Neural crest cell (in vitro differentiated cells): ENCODE measurements around the gene LRMDA. TPM values are rescaled to one million over a fixed set of nuclear protein-coding genes. Genes with fewer than 3 reads are reported as not detected.

Experiments
- DNase-seq: peaks from one replicate; pipeline ENCODE4 v3.0.0; 2021; ENCODE audit warnings: low read depth, mixed read lengths, low spot score
- H3K27ac Mint-ChIP-seq: one replicate; pipeline ENCODE4 v1.8.0; 2021; ENCODE audit warnings: mild to moderate bottlenecking, mixed read lengths; ENCODE audit not compliant: unreplicated experiment
- H3K27me3 Mint-ChIP-seq: 2 replicates; pipeline ENCODE4 v1.8.0; 2021; ENCODE audit warnings: low read depth, mild to moderate bottlenecking, mixed read lengths
- H3K36me3 Mint-ChIP-seq: 2 replicates; pipeline ENCODE4 v1.8.0; 2021; ENCODE audit warnings: low read depth, mild to moderate bottlenecking, mixed read lengths
- H3K4me1 Mint-ChIP-seq: 2 replicates; pipeline ENCODE4 v1.8.0; 2021; ENCODE audit warnings: mixed read lengths
- H3K4me3 Mint-ChIP-seq: one replicate; pipeline ENCODE4 v1.8.0; 2021; ENCODE audit warnings: mild to moderate bottlenecking, mixed read lengths
- H3K9me3 Mint-ChIP-seq: 2 replicates; pipeline ENCODE4 v1.8.0; 2021; ENCODE audit warnings: mixed read lengths
- CTCF ChIP-seq: fragments of 200-600 bp; sonication (generic); conservative IDR thresholded peaks from 2 replicates; pipeline ENCODE4 v1.5.0; 2021; ENCODE audit warnings: antibody characterized with exemption, mild to moderate bottlenecking
- total RNA-seq: library from RNA; stranded (reverse); gene quantifications from 2 replicates; pipeline ENCODE4 v1.2.1, GENCODE V29; 2021

The LRMDA gene
- total RNA-seq, 1 donor from 2014 or later, result 3.1 TPM

DNA sequence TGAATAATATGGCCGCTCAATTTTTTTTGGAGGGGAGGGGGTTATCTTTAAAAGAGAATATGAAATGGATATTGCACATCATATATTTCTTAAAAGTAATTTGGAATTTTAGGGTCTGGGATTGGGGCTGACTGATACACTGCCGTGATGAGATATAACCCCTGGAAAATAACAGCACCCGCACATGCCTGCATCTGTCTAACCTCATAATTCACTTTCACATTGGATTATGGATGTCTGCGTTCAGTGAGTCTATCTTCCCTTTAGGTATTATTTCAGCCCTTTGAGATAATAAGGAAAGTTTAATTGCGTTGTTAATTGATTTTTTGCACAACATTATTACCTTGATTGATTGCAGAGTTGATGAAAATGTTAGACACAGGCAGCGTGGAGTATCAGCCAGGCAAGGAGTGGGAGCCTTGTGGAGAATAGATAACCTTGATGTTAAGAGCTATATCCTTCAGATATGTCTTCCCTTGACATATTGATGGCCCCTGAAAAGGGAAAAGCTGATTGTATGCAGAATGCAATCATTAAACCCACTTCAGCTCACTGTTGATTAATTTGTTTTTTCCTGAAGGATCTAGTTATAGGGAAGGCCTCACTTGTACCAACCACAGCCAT is 1111.0 kb downstream of the LRMDA start:
- Mint-ChIP-seq H3K4me1 (peaks cover 22% of the 10 kb centered on the region), H3K27ac (no peak overlapping the region), H3K36me3 (no peaks in the 10 kb centered on the region), H3K4me3 (no peak overlapping the region), H3K27me3 (no peaks in the 10 kb centered on the region), H3K9me3 (no peaks in the 10 kb centered on the region)
- DNase-seq, result no peak
- TF ChIP-seq CTCF, result no peak

- no peaks in the 10 kb centered on the region for H3K27me3 Mint-ChIP-seq
- no peaks in the 10 kb centered on the region for H3K36me3 Mint-ChIP-seq
- no peak for DNase-seq
- peaks cover 30% of the 10 kb centered on the region for H3K4me1 Mint-ChIP-seq
- H3K9me3 Mint-ChIP-seq, result no peaks in the 10 kb centered on the region
- no peak overlapping the region for H3K4me3 Mint-ChIP-seq
- no peak overlapping the region for H3K27ac Mint-ChIP-seq
- TF ChIP-seq CTCF, result no peak
Measured at GRCh38 chr10:76543655-76544054, 1112.2 kb downstream of the LRMDA start.

DNA sequence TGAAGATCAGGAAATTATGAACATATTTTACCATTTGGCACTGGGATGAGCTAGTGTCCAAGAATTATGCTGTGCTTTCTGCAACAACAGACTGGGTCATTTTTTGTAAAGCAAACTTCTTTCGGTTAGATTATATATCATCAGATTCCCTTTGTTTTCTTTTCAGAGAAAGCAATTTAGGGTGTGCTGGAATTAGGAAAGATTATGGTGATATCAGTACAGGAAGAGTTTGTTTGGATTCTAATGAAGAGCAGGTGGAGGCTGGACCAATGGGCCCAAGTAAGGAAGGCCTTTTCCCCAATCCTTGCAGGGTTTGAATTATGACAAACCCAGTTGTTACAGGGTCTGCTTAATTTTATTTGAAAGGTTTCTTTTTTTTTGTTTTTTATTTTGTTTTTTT is 1113.4 kb downstream of the LRMDA start:
- Mint-ChIP-seq H3K4me1 (peaks cover 23% of the 10 kb centered on the region), H3K36me3 (no peaks in the 10 kb centered on the region), H3K27ac (no peak overlapping the region), H3K27me3 (peaks cover 2% of the 10 kb centered on the region), H3K4me3 (no peak overlapping the region), H3K9me3 (no peaks in the 10 kb centered on the region)
- no peak for TF ChIP-seq CTCF
- DNase-seq, result no peak

DNA sequence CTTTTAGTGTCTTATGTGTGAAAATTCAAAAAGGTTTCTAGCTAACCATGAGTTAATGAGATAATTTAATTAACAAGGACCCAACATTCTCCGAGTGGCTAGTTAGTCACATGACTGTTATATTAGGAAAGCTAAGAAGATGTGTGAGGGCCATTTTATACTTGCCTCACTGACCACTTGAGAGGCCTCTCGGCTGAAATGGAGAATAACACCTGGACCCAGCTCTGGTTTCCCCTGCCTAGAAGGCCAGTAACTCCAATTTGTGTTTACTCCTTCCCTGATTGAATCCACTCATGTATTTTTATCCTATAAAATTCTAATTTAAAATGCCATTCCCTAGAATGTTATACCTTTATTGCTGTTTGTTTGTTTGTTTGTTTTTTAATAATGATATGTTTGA is 1115.0 kb downstream of the LRMDA start:
- no peaks in the 10 kb centered on the region for H3K36me3 Mint-ChIP-seq
- peaks cover 2% of the 10 kb centered on the region for H3K27me3 Mint-ChIP-seq
- no peak overlapping the region for H3K27ac Mint-ChIP-seq
- H3K9me3 Mint-ChIP-seq, result no peaks in the 10 kb centered on the region
- DNase-seq, result no peak
- TF ChIP-seq CTCF, result no peak
- H3K4me1 Mint-ChIP-seq, result peaks cover 16% of the 10 kb centered on the region
- H3K4me3 Mint-ChIP-seq, result no peak overlapping the region

- Mint-ChIP-seq H3K27me3 (peaks cover 2% of the 10 kb centered on the region), H3K4me1 (peaks cover 16% of the 10 kb centered on the region), H3K4me3 (no peak overlapping the region), H3K27ac (no peak overlapping the region), H3K36me3 (no peaks in the 10 kb centered on the region), H3K9me3 (no peaks in the 10 kb centered on the region)
- peak; percentile 92 for DNase-seq
- peak; percentile 90 for TF ChIP-seq CTCF
Measured at GRCh38 chr10:76547352-76547972, 1116.0 kb downstream of the LRMDA start.
